NCI-H1436 treated with DMSO at 0.1 percent for 48 hours (cell line): Measurements from ENCODE around the gene AFM.

ENCODE experiments used
- DNase-seq: peaks from one replicate; lab custom pipeline; 2025; lab: John Stamatoyannopoulos, UW

Gene AFM

DNA sequence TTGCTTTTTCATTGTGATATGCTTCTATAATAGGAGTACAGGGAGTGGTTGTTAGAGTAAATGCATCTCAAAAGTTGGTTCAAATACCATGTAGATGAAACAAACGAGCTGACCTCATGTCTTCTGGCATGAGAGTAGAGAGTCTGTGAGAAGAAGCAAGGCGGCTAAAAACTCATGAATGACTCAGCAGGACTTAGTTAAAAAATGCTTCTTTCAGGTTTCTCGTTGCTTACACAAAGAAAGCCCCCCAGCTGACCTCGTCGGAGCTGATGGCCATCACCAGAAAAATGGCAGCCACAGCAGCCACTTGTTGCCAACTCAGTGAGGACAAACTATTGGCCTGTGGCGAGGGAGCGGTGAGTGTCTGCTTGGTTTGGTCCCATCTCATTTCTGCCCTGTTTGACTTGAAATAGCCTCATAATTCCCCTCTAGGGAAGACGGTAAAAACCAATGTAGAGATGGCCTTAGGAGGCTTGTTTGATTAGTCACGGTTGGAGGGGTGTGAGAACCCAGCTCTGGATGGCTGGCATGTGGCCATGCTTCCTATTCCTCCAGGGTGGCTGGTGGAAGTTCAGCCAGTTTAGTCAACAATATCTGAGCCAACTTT is 31.0 kb upstream of the AFM start:
- DNase-seq: no peak

DNA sequence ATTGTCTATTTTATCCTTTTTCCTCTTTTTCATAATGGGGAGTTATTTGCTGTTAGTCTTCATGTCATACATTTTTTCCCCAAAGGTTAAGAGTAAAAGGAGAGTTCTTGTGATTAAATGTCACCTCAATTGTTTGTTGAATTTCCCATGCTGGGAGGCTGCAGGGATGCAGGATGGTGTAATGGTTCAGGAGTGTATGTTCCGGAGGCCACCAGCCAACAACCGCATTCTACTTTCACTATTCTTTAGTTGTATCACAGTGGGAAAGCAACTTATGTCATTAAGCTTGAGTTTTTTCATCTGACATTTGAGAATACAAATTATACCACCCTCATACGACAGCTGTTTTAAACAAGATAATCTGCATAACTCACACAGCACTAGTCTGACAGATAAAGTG is 30.1 kb upstream of the AFM start:
- no peak for DNase-seq

DNA sequence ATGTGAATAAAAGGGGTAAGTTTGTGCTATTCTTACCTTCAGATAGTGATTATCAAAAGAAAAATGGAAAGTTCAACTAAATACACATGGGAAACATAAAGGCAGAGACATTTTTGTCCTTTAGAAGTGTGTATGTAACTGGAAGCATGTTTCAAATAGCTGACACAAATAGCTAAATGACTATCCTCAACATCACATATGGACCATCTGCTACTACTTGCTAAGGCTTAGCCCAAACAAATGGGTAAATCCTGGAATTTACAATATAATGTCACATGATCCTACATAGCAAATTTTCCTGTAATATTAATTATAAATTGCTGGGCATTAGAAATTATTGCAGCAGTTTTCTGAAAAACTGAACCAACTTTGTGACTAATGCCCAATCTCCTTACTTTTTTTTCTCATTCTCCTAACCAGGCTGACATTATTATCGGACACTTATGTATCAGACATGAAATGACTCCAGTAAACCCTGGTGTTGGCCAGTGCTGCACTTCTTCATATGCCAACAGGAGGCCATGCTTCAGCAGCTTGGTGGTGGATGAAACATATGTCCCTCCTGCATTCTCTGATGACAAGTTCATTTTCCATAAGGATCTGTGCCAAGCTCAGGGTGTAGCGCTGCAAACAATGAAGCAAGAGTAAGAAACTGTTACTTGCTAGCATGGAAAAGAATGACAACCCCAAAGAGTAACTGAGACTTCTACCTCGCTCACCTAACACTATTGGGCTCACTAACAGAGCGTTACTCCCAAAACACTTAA is 29.4 kb upstream of the AFM start:
- no peak for DNase-seq

DNA sequence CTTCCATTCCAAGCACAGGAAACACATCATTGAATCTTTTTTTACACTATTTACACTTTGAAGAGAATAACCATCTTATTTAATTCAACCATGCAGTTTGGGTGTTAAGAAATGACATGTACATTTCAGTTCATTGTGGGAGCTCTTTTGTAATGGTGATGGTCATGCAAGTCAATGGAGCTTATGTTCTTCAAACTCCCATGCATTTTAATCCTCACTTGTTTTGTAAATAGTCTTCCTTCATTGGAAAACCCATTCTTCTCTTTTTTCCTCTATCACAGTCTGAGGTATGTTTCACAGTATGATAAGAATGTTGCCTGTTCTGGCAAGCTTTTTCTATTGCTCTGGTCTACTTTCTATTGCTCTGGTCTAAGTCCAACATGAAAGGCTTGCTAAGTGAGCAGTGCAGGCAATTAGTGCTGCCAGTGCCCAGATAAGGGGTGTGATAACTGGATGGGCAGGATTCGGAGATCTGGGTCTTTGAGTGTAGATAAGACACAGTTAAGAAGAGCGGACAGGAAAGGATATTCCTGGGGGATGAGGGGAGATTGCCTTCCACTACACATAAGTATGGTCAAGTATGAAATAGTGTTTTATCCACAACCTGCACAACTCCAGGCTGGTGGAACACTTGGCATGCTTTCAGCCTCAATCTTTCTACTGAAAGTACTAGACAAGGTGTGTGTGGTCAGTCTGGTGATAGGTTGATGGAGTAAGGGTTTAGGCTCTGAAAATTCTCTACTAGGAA is 28.4 kb upstream of the AFM start:
- no peak for DNase-seq

DNA sequence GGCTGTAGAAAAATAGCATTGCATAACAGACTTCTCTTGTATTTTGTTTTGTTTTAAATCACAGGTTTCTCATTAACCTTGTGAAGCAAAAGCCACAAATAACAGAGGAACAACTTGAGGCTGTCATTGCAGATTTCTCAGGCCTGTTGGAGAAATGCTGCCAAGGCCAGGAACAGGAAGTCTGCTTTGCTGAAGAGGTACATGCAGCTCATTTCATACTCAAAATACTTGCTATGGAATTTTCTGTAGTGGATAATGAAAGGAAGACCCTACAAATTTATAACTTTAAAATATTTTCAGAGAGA is 27.9 kb upstream of the AFM start:
- DNase-seq: no peak

DNA sequence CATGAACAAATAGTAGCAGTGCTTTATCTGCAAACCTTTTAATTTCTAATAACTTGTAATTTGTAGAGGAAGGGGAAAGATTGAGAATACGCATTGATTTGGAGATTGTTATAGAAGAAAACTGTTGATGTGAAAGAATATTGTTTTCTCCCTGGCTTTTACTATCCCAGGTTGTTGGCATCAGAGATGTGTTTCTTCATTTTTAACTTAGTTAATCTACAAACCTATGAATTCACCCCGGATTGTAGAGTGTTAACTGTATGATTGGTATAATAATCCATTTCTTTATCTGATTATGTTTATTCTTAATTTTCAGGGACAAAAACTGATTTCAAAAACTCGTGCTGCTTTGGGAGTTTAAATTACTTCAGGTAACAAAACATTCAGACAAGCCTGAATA is 26.6 kb upstream of the AFM start:
- no peak for DNase-seq

DNA sequence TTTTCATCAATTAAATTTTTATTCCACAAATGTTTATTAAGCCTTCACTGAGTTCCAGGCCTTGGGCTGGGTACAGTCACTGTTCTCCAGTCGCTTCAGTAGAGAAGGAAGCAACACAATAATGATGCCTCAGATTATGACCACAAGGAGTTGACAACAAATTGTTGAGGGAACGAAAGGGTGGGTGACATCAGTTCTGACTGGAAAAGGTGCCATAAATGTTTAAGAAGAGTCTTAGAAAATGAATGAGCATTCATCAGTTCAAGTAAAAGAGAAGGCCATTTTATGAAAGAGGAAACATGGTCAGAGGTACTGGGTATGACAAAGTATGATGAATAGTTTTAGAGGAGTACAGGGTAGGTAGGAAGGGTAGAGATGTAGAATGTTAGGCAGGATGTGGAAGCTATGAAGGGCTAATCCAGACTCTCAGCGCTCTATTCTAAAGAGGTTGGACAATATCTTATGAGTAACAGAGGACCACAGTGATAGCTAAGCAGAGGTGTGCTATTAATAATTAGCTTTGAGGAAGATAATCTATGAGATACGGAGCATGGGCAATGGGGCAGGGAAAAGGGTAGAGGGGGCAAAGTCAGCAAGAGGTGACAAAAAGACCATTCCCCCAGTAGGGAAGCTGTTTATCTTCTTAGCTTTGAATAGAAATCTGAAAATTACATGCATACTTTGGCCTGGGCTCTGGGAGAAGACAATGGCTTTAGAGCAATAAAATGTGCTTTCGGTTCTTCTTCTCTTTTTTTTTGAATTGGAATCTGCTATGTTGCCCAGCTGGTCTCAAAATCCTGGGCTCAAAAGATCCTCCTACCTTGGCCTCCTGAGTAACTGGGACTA is 25.1 kb upstream of the AFM start:
- no peak for DNase-seq

DNA sequence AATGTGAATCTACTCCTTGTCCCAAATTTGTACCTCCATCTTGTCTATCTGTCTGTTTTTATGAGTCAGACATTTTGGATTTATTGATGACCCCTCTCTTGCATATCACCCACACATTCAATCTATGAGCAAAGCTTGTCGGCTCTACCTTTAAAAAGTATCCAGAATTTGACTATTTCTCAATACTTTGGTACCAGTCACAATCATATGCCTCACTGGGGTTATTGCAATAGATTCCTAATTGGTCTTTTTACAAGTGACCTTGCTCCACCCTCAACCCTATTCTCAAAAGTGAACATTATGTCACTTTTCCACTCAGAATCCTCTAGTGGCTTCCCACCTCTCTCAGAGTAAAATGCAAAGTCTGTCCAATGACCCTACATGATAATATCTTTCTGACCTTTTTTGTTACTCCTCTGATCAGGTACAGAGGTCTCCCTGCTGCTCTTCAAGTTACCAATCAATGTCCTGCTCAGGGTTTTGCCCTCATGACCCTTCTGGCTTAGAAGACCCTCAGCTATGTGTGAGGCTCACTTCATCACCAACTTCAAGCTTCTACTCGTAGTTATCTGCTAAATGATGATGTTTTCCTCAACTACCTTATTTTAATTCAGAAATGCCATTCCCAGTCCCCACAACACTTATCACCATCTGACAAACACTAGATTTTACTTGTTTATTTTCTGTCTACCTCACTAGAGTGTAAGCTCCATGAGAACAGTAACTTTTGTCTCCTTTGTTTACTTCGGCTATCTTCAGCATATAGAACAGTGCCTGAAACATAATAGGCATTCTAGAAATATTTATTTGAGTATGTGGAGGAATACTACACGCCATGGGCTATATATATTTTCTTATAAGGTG is 23.1 kb upstream of the AFM start:
- no peak for DNase-seq

DNA sequence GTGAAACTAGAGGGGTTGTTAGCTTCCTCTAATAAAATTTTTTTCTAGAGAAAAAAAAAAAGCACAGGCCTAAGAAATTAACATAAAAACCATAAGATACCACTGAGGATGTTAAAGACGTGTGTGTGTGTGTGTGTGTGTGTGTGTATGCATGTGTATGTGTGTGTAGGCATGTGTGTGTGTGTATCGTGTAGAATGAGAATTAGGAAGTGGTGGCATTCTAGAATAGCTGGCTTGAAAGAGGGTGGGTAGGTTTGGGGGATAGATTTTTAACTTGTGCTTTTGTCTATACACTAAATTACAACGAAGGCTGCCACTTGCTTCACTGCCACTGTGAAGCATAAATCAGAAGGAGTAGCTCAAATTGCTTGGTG is 22.5 kb upstream of the AFM start:
- DNase-seq: no peak

DNA sequence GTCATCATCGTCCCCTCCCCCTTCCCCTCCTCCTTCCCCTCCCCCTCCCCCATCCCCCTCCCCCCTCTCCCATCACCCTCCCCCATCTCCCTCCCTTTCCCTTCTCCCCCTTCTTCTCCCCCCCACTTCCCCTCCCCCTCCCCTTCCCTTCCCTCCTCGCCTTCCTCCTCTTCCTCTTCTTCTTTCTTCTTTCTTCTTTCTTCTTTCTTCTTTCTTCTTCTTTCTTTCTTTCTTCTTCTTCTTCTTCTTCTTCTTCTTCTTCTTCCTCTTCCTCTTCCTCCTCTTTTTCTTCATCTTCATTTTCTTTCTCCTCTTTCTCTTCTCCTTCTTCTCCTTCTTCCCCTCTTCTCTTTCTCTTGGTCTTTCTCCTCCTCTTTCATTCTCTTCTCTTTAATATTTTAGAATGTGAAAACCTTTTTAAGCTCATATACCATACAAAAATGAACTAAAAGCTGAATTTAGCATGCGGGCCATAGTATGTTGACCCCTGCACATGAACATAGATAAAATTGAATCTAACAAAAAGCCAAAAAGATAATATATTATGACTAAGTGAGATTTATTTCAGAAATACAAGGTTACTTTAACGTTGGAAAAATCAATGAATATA is 20.5 kb upstream of the AFM start:
- DNase-seq: no peak

DNA sequence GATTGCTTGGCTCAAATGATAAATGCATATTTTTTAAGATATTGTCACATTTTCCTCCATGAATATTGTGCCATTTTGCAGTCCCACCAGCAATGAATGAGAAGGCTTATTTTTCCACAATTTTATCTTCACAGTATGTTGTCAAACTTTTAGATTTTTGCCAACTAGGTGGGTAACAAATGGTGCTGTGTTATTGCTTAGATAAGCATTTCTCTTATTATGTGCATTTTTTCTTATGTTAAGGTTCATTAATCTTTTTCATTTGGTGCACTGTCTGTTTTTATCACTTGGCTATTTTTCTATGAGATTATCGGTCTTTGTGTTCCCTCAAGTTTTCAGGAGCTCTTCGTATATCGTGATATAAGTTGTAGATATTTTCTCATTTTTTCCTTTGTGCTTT is 13.4 kb upstream of the AFM start:
- DNase-seq: no peak

DNA sequence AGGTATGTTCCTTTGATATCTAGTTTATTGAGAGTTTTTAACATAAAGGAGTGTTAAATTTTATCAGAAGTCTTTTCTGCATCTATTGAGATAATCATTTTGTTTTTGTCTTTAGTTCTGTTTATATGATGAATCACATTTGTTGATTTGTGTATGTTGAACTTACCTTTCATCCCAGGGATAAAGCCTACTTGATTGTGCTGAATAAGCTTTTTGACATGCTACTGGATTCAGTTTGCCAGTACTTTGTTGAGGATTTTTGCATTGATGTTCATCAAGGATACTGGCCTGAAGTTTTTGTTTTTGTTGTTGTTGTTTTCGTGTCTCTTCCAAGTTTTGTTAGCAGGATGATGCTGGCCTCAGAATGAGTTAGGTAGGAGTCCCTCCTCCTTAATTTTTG is 10.8 kb upstream of the AFM start:
- no peak for DNase-seq

DNA sequence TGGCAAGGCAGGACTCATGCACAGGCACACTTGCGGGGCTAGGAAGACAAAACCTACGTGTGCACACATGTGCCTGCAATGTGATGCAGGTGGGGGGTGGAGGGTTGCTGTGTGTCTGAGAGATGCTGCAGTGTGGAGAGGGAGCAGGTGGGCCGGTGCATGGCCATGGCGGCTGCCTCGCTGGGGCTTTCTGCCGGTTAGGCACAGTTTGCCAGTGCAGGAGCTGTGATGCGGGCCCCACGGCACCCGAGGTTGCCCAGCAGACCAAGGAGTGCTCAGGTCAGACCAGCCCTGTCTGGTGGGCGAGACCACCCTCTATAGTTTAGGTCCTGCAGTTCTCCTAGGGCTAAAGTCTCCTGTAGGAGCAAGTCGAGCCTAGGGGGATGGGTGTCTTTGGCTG is 4.4 kb upstream of the AFM start:
- DNase-seq: no peak

DNA sequence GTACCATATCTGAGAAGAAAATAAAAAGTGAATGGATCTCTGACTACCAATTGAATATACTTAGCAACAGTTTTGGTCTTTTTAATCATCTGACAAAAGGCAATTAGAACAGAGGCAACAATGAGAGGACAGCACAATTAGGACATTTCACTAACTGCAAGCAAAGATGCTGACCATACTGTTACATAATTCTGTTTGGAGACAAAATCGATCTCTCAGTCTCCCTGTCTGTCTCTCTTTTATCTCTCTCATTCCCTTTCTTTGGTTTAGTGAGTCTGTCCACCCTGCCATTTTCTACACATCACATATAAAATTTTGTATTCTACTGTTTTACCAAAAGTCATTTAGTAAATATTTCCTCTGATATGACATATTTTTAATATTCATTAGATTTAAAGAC is 2.2 kb upstream of the AFM start:
- no peak for DNase-seq

DNA sequence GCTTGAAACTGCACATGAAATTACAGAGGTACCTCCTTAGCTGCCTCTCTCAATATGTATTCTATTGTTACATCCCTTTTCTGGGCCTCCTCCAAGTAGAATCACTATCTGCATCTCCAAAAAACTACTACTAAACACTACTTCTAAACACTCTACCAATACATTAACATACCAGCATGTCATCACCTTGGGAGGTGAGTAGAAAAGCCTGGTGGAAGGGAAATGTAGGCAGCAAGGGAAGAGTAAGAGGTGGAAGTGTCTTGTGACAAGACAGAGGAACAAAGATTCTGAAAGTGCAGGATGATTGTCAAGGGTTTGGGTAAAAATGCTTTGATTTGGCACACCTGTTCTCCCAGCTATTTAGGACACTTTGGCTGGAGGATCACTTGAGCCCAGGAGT is 3.5 kb downstream of the AFM start:
- DNase-seq: no peak

DNA sequence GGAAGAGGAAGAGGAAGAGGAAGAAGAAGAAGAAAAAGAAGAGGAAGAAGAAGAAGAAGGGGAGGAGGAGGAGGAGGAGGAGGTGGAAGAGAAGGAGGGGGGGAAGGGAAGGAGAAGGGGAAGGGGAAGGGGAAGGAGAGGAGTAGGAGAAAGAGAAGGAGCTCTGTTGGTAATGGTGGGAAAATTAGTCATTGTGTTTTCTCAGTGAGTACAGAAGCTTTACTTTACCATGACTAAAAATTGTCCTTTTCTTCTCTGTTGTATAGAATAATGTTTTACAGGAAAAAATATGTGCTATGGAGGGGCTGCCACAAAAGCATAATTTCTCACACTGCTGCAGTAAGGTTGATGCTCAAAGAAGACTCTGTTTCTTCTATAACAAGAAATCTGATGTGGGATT is 4.1 kb downstream of the AFM start:
- DNase-seq: no peak

DNA sequence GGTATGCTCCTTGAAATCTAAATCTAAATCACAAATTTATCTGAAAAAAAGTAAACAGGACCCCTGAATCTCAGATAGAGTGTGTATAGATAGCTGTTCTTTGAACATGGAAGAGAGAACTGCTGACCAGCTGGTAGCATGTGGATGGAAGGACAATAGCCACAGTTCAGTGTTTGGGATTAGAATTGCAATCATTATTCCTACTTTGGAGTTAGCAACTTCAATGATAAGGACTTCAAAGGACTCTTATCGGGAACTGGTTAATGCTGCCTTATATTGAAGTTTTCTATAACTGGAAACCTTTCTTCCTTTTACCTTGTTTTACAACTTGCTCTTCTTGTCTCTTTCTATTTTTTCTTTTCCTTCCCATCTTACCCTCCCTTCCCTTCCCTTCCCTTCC is 5.0 kb downstream of the AFM start:
- no peak for DNase-seq

DNA sequence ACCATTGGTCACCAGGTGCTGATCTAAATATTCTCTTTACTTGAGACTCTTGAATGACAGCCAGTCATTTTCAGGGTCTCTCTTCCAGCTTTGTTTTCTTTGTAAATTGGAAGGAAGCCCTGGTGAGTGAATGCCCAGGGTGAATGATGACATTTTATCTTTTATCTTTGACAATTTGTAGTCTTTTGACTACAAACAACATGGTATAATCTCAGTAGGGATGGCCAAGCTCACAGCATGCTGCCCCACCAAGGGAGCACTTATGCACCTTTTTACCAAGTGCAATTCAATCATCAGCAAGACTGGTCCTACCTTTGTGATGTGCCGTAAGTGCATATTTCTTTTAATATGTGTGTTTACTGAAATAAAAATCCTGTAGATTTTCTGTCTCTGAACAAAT is 5.7 kb downstream of the AFM start:
- no peak for DNase-seq

DNA sequence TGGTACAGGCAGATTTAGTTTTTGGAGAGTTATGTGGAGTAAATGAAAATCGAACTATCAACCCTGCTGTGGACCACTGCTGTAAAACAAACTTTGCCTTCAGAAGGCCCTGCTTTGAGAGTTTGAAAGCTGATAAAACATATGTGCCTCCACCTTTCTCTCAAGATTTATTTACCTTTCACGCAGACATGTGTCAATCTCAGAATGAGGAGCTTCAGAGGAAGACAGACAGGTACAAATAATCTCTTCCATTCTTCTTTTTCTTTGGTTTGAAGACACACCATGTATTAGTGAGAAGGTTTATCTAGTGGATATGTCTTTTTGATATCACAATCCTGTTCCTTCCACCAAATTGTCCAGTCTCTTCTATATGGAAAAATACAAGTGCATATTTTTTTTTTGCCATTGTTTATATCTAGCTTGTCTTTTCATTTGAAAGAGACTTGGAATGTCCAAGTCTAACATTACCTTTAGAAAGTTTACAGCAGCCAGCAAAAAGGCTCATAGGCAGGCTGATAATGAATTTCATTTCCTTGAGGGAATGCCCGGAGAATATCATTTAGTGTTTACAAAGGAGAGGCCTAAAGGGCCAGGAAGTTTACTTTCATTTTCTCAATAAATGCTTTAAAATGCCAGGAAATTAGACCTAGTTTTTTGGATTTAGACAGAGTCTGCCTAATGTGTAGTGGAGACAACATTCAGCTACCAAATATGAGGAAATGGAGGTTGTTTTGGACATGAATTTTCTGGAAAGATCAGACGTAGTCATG is 18.6 kb downstream of the AFM start:
- DNase-seq: no peak

DNA sequence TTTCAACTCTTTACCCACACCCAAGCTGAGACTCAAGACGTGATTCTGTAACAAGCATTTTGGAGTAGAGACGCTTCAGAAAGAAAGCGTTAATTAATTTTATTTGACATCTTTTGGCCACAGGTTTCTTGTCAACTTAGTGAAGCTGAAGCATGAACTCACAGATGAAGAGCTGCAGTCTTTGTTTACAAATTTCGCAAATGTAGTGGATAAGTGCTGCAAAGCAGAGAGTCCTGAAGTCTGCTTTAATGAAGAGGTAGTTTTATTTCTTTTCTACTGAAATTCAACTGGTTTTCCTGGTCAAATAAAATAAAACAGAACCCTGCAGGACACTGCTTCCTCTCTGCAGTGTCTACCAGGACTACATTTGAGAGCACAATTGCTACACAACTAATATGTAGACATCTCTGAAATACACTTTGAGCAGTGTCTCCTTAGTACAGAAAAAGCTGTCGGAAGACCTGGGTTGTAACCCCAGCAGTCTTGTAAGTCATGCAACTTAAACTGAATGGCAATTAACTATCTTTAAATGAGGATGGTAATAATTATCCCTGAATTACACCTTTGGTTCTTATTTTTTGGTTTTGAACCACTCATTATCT is 20.2 kb downstream of the AFM start:
- no peak for DNase-seq
